ENCODE measurements around the gene KRT3.
"Not testable (repeated sequence)": the region's sequence is repeated elsewhere in the genome, so short reads cannot be mapped to it uniquely, and the experiment has no call there.

Gene KRT3

DNA sequence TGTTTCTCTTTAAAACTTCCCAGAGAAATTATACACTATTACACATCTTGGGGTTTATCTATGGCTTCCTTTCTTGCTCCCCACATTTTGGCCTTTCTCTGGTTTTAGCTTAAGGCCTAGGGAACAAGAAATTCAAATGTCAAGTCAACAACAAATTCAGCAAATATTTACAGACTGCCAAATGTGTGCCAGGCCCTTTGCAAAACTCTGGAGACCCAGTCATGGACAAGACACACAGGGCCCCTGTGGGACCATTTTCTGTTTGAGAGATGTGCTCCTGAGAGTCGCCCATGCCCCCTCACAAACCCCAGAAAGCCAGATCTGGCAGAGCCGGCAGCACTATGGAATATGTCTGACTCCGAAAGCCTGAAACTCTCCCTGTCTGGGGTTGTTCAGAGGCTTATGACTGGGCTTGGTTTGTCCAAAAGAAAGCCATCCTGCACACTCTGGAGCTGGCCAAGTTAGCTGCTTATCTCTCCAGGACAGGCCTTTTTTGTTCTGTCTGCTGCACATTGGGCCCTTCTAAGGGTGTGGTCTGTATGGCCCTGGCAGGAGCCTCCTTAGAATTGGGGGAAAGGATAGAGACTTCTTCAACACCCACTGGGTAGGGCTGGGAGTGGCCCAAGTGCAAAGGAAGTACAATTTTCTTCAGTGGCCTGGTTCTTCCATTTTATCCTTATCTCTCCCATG, 1.1 kb upstream of the KRT3 start:
- DNase-seq: peak; percentile 97

DNA sequence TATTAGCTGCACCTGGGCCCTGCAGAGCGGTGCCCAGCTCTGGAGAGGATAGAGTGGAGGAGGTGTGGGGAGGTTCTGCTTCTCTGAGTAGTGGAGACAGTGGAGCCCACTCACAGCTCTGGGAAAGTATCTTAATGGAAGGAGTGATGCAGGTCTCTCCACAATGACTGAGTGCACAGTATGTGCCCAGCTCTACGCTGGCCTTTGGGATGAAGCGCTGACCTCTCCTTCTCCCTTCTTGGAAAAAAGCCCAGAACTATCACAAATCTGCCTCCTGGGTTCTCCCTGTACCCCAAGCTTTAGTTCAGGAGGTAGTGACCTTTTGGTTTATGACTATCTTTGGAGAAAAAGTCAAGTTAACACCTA, 495 bp upstream of the KRT3 start:
- DNase-seq: no peak

DNA sequence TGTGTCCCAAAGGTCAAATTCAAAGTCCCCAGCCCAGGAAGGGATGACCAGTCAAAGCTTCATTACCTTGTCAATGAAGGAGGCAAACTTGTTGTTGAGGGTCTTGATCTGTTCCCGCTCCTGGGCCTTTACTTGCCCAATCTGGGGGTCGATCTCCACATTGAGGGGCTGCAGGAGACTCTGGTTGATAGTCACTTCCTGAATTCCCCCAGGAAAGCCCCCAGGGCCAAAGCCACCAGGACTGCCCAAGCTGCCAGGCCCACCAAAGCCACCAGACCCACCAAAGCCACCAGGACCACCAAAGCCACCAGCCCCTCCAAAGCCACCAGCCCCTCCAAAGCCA, 614 bp downstream of the KRT3 start:
- not testable (repeated sequence) for DNase-seq

DNA sequence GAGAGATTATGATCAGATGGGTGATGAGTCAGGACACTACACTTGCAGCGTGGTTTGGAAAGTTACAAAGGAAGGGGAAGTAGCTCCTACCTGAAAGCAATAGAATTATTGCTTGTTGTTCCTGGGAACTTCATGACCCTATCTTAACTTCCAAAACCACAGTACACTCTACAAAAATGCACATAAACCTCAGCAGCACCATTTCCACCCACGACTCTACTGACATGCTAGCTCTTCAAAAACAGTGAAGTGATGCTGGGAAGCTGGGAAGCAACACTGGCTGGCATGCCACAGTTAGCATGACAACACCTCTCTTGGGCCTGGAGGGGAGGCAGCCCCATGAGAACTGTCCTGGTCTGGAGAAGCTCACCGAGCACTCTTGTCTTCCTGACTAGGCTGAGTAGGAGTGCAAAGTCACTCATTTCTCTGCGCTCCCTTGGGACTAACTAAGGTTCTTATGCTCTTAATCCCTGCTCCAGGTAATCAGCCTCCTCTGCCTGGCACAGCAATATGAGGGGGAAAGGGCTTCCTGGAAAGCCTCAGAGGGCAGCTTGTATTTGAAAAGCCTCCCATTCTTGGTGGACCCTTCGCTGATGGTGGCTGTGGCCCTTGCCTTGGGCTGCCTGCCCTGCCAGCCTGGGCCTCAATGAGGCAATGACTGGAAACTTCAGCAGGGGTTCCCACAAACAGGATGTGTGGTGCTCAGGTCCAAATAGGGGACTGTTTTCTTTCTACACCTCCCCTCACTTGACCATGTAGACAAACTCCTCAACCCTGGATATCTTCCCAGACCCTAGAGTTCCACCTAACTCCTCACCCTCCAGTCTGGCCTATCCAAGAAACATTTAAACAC, 1.2 kb downstream of the KRT3 start:
- peak; percentile 24 for DNase-seq

DNA sequence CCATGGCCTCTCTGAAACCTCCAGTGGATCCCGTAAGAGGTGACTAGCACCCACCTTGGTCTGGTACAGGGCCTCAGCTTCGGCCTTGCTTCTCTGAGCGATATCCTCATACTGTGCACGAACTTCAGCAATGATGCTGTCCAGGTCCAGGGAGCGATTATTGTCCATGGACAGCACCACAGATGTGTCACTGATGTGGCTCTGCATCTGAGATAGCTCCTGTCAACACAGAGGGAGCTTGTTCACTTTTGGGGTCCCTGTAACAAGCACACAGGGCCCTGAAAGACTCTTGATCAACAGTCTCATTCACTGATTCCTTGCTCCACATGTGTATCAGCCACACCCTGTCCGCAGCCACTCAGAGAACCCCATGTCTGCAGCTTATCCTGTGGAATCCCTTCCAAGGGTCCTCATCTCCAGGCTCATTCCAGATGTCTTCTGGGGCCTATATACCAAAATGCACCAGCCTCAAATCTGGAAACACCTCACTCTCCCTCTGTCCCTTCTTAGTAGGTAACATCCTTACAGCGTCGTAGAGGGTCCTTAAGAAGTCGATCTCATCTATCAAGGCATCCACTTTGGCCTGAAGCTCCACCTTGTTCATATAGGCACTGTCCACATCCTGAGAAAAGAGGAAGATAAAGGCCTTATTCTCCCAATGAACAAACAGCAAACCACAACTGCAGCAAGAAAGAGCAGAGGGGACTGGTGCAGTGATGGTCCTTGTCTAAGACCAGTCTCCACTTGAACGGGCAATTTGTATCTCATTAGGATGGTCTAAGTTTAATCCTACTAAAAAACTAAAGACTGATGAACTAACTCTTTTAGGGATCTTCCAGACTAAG, 3.5 kb downstream of the KRT3 start:
- peak; percentile 17 for DNase-seq

DNA sequence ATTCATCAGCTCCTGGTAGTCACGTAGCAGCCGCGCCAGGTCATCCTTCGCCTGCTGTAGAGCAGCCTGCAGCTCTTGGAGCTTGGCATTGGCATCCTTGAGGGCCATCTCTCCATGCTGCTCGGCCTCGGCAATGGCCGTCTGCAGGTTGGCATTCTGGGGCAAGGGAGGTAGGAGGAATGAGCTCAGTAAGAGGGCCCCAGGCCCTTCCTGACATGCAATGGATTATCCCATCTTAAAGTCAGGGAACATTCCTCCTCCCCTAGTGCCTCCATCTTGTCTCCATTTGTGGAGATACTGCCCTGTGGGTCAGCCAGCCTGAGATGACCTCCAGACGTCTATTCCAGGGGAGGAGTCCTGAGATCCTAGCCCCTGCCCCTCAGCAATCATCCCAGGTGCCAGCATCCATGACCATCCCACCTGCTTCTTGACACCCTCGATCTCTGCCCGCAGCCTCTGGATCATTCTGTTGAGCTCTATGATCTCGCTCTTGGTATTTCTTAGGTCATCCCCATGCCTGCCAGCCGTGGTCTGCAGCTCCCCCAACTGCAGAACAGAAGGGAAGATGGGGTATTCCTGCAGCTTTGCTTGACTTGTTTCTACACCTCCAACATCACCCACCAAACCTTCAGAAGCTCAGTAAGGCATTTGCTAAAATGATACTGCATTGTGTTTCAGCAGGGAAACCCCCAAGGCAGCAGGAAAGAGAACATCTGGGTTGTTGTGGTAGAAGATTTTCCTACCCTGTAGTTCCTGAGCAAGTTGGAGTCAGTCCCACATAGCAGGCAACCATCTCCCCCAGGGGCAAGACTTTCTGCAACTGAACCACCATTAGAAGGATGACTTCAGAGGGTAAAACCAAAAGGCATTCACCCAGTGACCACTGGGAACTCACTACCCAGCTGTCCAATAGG, 4.4 kb downstream of the KRT3 start:
- DNase-seq: no peak

DNA sequence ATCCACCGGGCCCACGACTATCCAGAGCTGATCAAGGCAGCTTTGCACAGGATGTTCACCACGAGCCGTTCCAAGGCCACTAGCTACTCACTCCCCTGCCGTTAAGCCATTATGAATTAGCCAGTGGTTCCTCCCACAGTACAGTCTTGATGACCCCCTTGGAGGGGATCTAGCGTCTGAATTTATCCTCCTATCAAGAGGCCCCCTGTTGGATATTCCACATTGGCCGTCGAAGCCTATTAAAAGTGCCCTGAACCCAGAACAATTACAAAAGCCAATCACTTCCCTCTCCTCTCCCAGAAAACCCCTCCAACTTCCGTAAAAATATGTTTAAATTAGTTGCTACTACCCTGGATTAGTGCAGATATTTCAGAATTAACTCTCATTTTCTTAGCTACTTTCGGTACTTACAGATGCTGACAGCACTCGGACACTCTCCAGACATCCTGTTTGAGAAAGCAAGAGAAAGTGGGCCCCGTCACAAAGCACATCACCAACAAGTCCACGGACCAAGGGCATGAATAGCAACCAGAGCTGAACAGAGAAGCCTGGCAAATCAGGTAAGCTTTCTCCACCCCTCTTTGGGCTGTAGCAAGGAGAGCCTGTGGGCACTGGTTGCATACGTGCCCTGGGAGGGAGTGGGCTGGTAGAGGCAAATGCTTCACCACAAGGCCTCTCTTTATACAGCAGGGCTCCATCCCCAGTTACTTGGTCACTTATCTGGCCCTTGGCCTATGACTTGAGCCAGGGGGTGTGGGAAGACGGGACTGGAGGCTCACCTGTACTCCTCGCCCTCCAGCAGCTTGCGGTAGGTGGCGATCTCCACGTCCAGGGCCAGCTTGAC, 5.3 kb downstream of the KRT3 start:
- no peak for DNase-seq

DNA sequence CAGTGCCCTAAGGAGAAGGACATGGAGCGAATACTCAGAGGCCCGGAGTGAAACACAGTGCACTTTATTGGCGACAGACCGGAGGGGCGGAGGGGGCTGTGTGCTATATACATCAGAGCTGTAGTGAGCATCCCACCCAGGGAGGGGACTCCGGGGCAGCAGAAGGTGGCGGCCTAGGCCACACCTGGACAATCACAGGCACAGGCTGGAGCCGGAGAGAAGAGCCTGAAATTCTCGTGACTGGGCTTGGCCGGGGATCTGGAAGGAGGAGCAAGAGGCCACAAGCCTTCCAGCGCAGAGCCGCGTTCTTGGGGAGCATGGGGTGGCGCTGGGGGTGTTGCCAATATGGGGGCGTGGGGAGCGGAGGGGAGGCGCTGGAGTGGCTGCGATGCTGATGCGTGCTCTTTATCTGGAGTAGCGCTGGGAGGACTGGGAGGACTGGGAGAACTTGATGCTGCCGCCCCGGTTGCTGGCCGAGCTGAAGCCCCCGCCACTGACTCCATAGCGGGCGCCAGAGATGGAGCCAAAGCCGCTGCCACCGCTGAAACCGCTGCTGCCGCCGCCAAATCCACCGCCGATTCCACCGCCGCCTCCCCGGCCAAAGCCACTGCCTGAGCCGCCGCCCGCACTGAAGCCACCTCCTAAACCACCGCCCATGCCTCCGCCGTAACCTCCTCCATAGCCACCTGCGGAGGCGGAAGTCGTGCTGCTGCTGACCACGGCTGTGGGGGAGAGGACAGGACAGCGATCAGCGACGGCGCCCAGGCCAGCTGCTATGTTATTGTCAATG, 6.1 kb downstream of the KRT3 start:
- peak; percentile 48 for DNase-seq

DNA sequence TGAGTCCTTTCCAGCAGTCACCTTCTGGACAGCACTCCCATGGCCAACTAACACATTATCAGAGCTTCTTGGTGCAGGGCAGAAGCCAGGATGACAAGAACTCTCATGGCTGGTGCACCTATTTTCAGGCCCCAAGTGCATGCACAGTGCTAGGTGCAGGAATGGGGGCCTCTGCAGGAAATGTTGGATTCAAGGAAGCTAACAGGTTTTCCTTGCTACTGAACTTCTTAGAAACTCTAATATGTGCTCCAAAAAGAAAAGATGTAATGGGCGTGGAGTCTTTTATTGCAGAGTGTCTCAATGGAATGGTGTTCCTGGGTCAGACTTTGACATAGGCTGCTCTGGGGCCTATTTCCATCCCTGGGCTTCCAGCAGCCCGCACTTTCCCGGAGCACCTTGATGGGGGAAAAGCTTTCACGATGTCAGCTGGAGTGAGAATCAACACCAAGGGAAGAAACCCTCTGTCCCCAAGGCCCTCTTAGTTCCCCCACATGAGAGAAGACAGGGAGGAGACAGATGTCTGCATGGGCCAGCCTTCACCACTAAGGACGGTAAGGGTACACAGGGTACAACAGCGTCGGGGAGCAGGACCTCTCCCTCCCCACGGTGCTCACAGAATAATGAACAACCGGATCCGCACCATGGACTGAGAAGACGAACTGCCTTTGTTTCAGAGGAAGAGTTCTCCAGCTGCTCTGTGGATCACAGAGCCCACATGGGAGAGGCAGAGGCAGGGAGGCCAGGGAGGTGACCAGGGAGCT, 6.9 kb downstream of the KRT3 start:
- no peak for DNase-seq

DNA sequence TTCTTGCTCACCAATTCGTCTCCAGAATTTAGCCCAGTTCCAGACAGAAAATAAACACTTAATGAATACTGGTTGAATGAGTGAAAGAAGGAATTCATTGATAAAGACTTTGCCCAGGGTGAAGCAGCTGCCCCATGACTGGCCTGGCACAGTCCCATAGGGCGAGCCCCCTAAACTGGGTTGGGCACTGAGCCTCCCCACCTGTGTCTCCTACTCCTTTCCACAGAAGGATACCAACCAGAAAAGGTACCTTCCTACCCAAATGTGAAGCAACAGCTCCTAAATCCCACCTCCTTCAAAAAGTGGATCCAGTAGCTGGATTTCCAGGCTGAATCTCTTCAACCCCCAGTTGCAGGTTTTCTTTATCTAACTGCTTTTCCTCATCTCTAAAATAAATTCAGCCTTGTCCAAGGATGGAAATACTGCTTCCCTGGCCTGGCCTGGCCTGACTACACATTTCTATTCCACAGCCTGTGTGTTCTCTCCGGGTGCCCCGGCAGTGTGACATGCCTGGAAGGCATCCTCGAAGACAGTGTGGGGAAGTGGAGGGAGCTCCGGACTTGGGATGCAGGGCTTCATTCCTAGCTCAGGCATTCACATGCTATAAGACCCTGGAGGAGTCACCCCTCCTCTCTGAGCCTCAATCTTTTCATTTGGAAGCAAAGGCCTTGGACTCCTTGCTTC, 7.6 kb downstream of the KRT3 start:
- DNase-seq: no peak

DNA sequence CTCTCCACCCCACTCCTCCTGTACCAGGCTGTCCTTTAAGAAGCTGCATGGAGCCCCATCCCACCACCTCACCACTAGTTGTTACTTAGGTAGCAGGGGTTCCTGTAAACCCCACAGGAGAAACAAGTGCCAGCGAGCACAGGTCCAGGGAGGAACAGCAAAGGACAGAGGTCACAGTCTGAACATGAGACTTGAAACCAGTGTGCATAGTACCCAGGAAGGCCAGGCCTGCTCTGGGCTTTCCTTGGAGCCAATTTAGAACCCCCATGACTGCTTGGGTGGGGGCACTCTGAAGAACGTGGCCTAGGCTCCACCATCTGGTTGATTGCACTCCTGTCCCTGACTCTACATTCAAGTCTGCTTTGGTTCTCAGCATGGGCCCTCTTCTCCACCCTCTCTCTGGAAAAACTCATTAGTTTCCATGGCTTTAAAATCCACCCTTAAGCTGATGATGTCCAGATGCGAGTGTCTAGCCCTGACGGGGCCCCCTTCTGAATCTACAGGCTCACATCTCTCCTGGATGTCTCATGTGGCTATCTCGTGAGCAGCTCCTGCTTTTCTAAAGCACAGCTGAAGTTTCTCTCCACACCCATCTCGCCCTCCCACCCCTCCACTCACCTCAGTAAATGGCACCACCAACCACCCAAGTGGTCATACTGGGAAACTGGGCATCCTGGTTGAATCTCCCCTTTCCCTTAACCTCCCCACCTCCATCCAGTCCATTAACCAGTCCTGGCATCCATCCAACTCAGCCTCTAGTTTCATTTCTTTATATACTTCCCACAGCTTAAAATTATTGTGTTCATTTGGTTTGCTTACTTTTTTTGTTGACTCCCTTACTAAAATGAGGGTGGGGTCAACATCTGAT, 8.4 kb downstream of the KRT3 start:
- peak; percentile 36 for DNase-seq

DNA sequence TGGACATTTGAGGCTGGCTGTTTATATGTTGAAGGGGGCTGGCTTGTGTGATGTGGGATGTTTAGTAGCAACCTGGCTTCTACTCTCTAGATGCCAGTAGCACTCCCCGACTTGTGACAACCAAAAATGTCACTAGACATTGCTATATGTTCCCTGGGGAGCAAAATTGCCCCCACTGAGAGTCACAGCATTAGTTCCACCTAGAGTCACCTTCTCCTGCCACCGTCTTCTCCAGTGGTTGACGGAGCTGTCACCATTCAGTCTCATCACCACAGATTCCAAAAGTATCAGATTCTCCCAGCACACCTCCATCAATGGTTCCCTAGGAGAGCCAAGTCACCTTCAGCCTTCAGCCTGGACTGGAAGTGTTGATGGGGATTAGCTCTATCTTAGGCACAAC, 11.0 kb downstream of the KRT3 start:
- DNase-seq: no peak

DNA sequence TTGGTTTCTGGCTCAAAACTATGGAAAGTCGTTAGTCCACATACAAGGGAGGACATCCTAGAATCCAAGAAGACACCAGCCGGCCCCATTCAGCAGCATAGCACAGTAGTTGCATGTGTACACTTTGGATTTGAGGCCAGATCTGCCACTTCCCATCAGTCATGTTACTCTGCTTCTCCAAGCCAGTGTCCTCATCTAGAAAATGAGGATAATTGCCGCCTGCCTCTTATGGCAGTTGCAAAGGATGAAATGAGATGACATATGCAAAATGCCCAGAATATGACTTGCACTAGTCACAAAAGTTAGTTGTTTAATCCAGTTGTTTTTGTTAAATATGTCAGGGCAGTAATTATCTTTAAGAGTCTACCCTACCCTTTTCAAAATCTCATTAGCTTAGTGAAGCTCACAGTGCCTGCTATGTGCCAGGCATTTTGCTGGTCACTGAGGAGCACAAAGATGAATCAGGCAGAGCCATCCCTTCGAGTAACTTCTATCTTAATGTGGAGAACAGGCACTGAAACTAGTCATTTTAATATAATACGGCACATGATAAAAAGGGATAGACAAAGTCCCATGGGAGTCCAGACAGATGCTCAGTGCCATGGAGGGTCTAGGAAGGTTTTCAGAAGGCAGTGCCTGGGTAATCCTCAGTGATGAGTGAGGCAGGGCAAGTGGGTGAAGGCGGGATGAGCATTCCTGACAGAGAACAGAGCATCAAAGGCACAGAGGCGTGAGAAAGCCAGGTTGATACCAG, 12.2 kb downstream of the KRT3 start:
- DNase-seq: no peak

DNA sequence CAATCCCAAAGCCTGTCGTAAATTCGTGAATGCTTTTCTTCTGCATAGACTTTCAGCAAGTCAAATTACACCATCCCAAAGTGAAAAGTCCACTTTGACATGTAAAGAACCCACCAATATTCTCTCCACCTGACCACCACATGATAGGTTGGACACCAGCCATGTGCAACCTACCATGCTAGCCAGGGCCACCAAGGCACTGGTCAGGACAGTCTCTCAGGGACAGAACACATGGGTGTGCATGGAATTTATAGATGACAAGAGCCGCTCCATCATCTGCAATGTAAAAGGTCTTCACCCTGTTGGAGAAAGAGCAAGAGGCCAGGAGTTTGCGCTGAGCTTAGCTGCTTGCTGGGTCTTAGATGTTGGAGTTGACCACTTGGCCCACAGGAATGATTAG, 13.4 kb downstream of the KRT3 start:
- DNase-seq: no peak

DNA sequence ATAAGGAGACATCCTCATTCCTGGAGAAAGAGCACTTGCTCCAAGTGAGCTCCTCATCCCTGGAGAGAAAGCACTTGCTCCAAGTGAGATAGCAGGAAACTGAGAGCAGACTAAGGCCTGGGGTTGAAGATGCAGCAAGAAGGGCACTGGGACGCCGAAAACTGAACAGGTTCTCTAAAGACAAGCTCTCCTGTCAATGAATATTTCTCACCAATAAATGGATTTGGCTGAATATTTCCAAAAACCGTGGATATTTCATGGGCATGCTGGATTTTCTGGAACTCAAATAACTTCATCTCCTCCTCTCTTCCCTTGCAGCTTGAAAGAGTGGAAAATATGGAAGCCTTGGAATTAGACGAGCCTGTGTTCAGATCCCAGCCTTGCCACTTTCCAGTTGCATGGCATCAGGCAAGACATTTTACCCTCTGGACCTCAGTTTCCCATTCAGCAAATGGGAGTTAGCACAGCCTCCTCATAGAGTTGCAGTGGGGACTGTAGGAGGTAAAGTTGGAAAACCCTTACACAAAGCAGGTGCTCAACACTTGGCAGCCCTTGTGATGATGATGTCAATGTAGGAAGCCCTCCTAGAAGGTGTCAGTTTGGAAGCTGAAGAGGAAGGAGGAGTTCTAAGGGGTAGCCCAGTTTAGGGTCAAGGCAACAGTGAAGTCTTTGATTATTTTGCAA, 14.4 kb downstream of the KRT3 start:
- DNase-seq: no peak

DNA sequence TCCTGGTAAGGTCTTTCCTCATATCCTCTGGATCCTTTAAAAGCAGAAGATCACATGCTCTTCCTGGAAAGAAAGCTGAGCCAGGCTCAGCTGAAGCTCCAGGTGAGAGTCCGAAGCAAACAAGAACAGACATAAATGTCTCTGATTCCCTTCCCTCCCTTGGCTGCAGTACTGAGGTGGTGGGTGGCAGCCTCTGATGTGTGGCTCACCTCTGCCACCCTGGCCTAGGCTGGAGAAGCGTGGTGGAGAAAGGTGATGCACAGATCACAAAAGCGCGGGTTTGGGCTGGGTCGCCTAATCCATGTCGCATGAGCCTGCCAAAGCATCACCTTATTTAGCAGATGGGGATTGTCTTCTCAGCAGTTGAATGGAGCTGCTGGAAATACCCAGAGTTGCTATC, 16.0 kb downstream of the KRT3 start:
- DNase-seq: no peak

DNA sequence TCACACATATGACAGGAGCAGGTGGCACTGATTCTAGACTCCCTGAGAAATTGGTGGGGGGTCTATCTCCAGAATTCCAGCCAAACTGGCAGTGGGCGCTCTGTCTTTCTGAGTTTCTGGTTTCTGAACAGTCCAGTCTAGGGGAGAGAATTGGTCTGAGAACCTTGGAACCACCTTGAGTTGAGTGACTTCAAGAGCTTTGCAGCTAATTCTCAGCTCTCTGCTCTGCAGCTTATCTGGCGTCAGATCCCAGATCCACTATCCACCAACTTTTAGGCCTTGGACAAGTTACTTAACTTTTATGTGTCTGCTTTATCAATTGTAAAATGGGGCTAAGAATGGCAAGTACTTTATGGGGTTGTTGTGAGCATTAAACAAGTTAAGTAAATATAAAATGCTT, 17.1 kb downstream of the KRT3 start:
- no peak for DNase-seq

Measured in hematopoietic multipotent progenitor cell treated with erythropoietin and hydrocortisone succinate and interleukin-3 and kit ligand, for 6 days (in vitro differentiated cells).